Panc1 (cell line): ENCODE results near the gene ERI2. TPM values are rescaled to one million over a fixed set of nuclear protein-coding genes. Genes with fewer than 3 reads are reported as not detected.

Source experiments
- ATAC-seq: fragments of 200-7000 bp; cut with Tn5 transposase; 2 replicates; pipeline ENCODE4 v1.9.1; 2020; ENCODE audit warnings: mild to moderate bottlenecking, moderate library complexity
- BruUV-seq: library from RNA; stranded (reverse); fragments of 400-500 nt; replicated peaks from 2 replicates; lab custom pipeline; 2021; lab: Mats Ljungman, UMichigan
- CTCF ChIA-PET: fragments of 300-600 bp; sonication (Branson Sonifier 250); formaldehyde crosslinking; loops from one replicate; lab custom pipeline; 2022; ENCODE audit warnings: antibody characterized with exemption; lab: Charles Lee
- POLR2A ChIA-PET: fragments of 300-600 bp; sonication (Branson Sonifier 250); formaldehyde crosslinking; loops from one replicate; lab custom pipeline; 2022; ENCODE audit warnings: antibody characterized with exemption; lab: Charles Lee
- DNase-seq: peaks from one replicate; pipeline ENCODE4 v3.0.0-alpha.2; 2010; ENCODE audit warnings: low read depth, low spot score
- H3K27ac ChIP-seq: 2 replicates; pipeline ENCODE4 v1.5.1; 2011; ENCODE audit warnings: mild to moderate bottlenecking, low read length, inconsistent platforms
- H3K27me3 ChIP-seq: fragments of 200-500 bp; sonication (Bioruptor generic); 2 replicates; pipeline ENCODE4 v1.6.0; 2014; ENCODE audit warnings: low read length, inconsistent platforms; ENCODE audit not compliant: control insufficient read depth, insufficient read depth
- H3K36me3 ChIP-seq: fragments of 200-500 bp; sonication (Bioruptor generic); 2 replicates; pipeline ENCODE4 v1.5.1; 2014; ENCODE audit warnings: inconsistent platforms, mild to moderate bottlenecking, low read length, moderate library complexity; ENCODE audit not compliant: control insufficient read depth, insufficient read depth
- H3K4me1 ChIP-seq: 2 replicates; pipeline ENCODE4 v1.5.1; 2011; ENCODE audit warnings: inconsistent platforms, mild to moderate bottlenecking, low read length, moderate library complexity; ENCODE audit not compliant: control insufficient read depth, insufficient read depth
- H3K4me3 ChIP-seq, 2 experiments: 2 replicates each; pipeline ENCODE4 v1.5.1; 2011 to 2012; ENCODE audit warnings: low read depth in 2 of 2, low read length in 2 of 2, mild to moderate bottlenecking in 2 of 2, inconsistent platforms in 1 of 2, moderate library complexity in 1 of 2
- H3K9me3 ChIP-seq: fragments of 200-500 bp; sonication (Bioruptor generic); 2 replicates; pipeline ENCODE4 v1.5.1; 2014; ENCODE audit warnings: low read depth, mild to moderate bottlenecking, inconsistent platforms, low read length, moderate library complexity; ENCODE audit not compliant: control insufficient read depth, insufficient read depth
- CTCF ChIP-seq: fragments of 450-650 bp; IDR thresholded peaks from 2 replicates; pipeline ENCODE4 v1.5.1; 2017; ENCODE audit warnings: mild to moderate bottlenecking
- POLR2AphosphoS5 ChIP-seq: IDR thresholded peaks from 2 replicates; pipeline ENCODE4 v1.6.1; 2012; ENCODE audit warnings: mild to moderate bottlenecking, low read depth, low read length, moderate library complexity
- REST ChIP-seq, 2 experiments: IDR thresholded peaks; 2 replicates each; pipeline ENCODE4 v1.6.1; 2011 to 2012; ENCODE audit warnings: low read depth in 2 of 2, control low read depth in 1 of 2, low read length in 1 of 2, mild to moderate bottlenecking in 1 of 2, moderate library complexity in 1 of 2; ENCODE audit not compliant: insufficient read depth in 1 of 2
- SIN3A ChIP-seq: IDR thresholded peaks from 2 replicates; pipeline ENCODE4 v1.6.1; 2012; ENCODE audit warnings: low read depth, mild to moderate bottlenecking, low read length, moderate library complexity, borderline replicate concordance; ENCODE audit not compliant: insufficient read depth
- TCF7L2 ChIP-seq: IDR thresholded peaks from 2 replicates; pipeline ENCODE4 v1.6.1; 2011; ENCODE audit warnings: mild to moderate bottlenecking, low read depth, low read length, inconsistent platforms
- in situ Hi-C: cut with HindIII; loops from 2 replicates; pipeline ENCODE4 v1.10.0; 2016; ENCODE audit warnings: low sequenced_read_pairs, low pct_unique_long_range_greater_than_20kb
- intact Hi-C: fragments of 100-400 bp; cut with micrococcal nuclease; formaldehyde crosslinking; loops from one replicate; pipeline ENCODE4 v1.10.0; 2022; ENCODE audit not compliant: unreplicated experiment
- total RNA-seq: library from RNA; stranded (reverse); gene quantifications from one replicate; pipeline ENCODE4 v1.2.1, GENCODE V29; 2021; ENCODE audit not compliant: unreplicated experiment

Gene ERI2
- total RNA-seq, 1 experiment from 2014 or later = 20.4 TPM

GRCh38 chr16:20798364-20798763 lies 7.9 kb downstream of the ERI2 start:
- intact Hi-C loops = no loop called here
- CTCF ChIA-PET = no interaction called here

GRCh38 chr16:20791923-20792612 lies 14.2 kb downstream of the ERI2 start:
- no TSS peak for BruUV-seq
- no peaks in the 10 kb centered on the region for H3K4me1 ChIP-seq
- H3K27ac ChIP-seq = no peak overlapping the region
- H3K27me3 ChIP-seq = no peaks in the 10 kb centered on the region
- H3K36me3 ChIP-seq = no peaks in the 10 kb centered on the region; the same call in 1 of the 2 replicates
- TF ChIP-seq SIN3A (no peak), TCF7L2 (no peak), CTCF (no peak), REST (IDR thresholded peaks at IDR 0.05; ENCODE audit: insufficient read depth in 1 of 2, low read depth in 2 of 2, low read length in 1 of 2) (no peak), POLR2AphosphoS5 (no peak)
- intact Hi-C loops = no loop called here
- H3K9me3 ChIP-seq = no peaks in the 10 kb centered on the region
- H3K4me3 ChIP-seq = no peak overlapping the region
- no peak for DNase-seq
- ChIA-PET CTCF (no interaction called here), POLR2A (no interaction called here)
- ATAC-seq = no peak
- in situ Hi-C loops = no loop called here

More at GRCh38 chr16:20798364-20798763, 7.9 kb downstream of the ERI2 start:
- TF ChIP-seq TCF7L2 (no peak), CTCF (no peak), REST (IDR thresholded peaks at IDR 0.05; ENCODE audit: insufficient read depth in 1 of 2, low read depth in 2 of 2, low read length in 1 of 2) (no peak), SIN3A (no peak), POLR2AphosphoS5 (no peak)
- no peaks in the 10 kb centered on the region for H3K27me3 ChIP-seq
- in situ Hi-C loops = no loop called here
- ATAC-seq (no peak), DNase-seq (no peak)
- no peak overlapping the region for H3K4me3 ChIP-seq
- BruUV-seq = no TSS peak
- H3K4me1 ChIP-seq = no peaks in the 10 kb centered on the region; the same call in 1 of the 2 replicates
- POLR2A ChIA-PET = no interaction called here
- H3K36me3 ChIP-seq = peaks cover 22% of the 10 kb centered on the region; the same call in 1 of the 2 replicates
- H3K27ac ChIP-seq = no peak overlapping the region
- no peaks in the 10 kb centered on the region for H3K9me3 ChIP-seq
